AG04449 (cell line): ENCODE measurements around the gene RDX.

Experiments used
- CTCF ChIA-PET: fragments of 350-600 bp; formaldehyde crosslinking; extraction: SDS; loops from one replicate; lab custom pipeline; 2021; ENCODE audit warnings: antibody characterized with exemption; lab: Yijun Ruan, JAX
- POLR2A ChIA-PET: fragments of 400-600, 350-600 bp; formaldehyde crosslinking; extraction: SDS; loops from one replicate; lab custom pipeline; 2020; ENCODE audit warnings: antibody characterized with exemption, inconsistent platforms; lab: Yijun Ruan, JAX
- DNase-seq: peaks from one replicate; pipeline ENCODE4 v3.0.0-alpha.2; 2010; ENCODE audit warnings: low read depth, low spot score
- H3K4me3 ChIP-seq: 2 replicates; pipeline ENCODE4 v1.5.1; 2011; ENCODE audit warnings: low read depth, mild to moderate bottlenecking, control low read depth, low read length
- CTCF ChIP-seq: IDR thresholded peaks from one replicate; pipeline ENCODE4 v1.5.1; 2011; ENCODE audit warnings: mild to moderate bottlenecking, moderate library complexity, low read length, control low read depth, inconsistent platforms; ENCODE audit not compliant: insufficient read depth; ENCODE audit errors: missing control alignments

Gene RDX

GRCh38 chr11:110130642-110131238, 165.7 kb downstream of the RDX start:
- CTCF ChIA-PET: no interaction called here
- no peak overlapping the region for H3K4me3 ChIP-seq
- TF ChIP-seq CTCF: no peak
- POLR2A ChIA-PET: interaction anchor here (0.6 kb wide), 1 partner anchor 138 kb away, joined by 6 read pairs; no protein-coding TSS in a partner anchor
- no peak for DNase-seq

DNA sequence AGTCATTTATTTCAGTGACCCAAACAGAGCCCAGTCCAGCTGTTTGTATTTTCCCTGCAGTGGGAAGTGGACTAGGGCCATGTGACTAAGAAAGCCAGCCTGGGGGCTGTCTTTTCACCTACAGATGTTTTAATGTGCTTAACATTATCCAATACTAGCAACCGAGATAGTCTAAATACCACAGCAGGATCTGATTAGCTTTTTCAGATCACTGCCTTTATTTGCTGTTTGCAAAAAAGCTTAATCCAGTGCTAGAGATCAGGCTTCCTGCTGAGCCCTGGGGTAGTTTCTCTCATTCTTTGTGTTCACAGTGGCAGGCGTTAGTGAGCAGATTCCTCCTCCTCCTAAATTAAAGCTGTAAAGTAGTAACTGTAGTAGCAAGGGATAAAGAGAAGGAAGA, 168.3 kb downstream of the RDX start:
- no peak for TF ChIP-seq CTCF
- ChIA-PET CTCF (interaction anchor here (0.6 to 1.2 kb wide), 3 partner anchors 14 to 189 kb away, joined by 3 read pairs; no protein-coding TSS in a partner anchor), POLR2A (no interaction called here)
- DNase-seq: no peak
- H3K4me3 ChIP-seq: no peak overlapping the region

DNA sequence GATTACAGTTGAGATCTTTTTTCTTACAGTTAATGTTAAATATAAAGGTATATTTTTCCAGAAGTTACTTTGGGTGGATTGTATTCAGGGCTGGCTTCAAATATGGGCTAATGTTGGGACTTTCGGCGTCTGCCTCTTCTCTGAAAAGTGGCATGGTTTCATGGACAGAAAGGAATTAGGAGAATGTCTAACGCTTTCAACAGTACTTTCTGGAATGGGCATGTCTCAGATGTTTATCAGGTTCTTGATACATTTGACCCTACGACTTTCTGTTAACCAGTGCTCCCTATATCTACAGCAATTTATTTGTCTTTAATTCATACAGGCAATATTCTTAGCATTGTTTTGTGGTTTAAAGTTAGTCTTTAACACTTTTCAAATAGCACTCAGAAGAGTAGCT, 169.5 kb downstream of the RDX start:
- CTCF ChIA-PET: interaction anchor here (0.6 kb wide), 1 partner anchor 11 kb away, joined by 3 read pairs; no protein-coding TSS in a partner anchor
- DNase-seq: no peak

DNA sequence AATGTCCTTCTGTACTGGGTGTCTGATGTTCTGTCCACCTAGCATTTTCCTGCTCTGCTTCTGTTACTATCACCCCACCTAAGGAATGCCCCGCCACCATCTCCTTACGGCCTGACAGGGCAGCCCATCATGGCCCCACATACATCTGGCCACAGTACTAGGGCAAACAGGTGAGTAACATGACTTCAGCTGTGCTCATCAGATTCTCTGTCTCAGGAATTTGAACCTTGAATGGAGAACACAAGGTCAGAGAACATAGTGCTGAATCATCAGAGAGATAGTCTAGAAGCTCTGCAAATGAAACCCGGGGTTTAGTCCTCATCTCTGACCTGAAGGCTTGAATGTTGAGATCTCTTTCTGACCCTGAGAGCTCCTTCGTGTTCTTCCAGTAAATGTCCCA, 170.8 kb downstream of the RDX start:
- POLR2A ChIA-PET: no interaction called here
- no peak for DNase-seq
- no peak overlapping the region for H3K4me3 ChIP-seq
- CTCF ChIA-PET: no interaction called here
- TF ChIP-seq CTCF: no peak

More for the DNA sequence above, 169.5 kb downstream of the RDX start:
- POLR2A ChIA-PET: no interaction called here
- no peak for TF ChIP-seq CTCF
- no peak overlapping the region for H3K4me3 ChIP-seq
